Dermis microvascular lymphatic vessel endothelial cell (primary cell): ENCODE measurements around the gene NTS. TPM values are rescaled to one million over a fixed set of nuclear protein-coding genes. Genes with fewer than 3 reads are reported as not detected.

ENCODE experiments used
- DNase-seq, 2 donors: peaks; one replicate each; pipeline versions ENCODE4 v3.0.0 to v3.0.0-alpha.2; 2010; ENCODE audit warnings: low read depth in 2 of 2
- total RNA-seq: library from RNA; depleted of rRNA; stranded (reverse); fragments of >200 nt; gene quantifications from 2 replicates; pipeline ENCODE4 v1.2.1, GENCODE V29; 2014

The NTS gene
- total RNA-seq: 0.26 and 0.89 TPM in 2 replicates

GRCh38 chr12:85874031-85874461 lies at the start of gene NTS:
NTS (plus strand) TSS chr12:85874295; CDS start chr12:85874404, 109 bp downstream.
- DNase-seq: no peak

GRCh38 chr12:85825746-85826145 lies 48.3 kb upstream of the NTS start:
- DNase-seq: no peak

- DNase-seq: no peak
These were observed 45.5 kb upstream of the NTS start for GRCh38 chr12:85828576-85828975.

GRCh38 chr12:85829391-85829790 lies 44.7 kb upstream of the NTS start:
- no peak for DNase-seq

GRCh38 chr12:85831327-85831990 lies 42.6 kb upstream of the NTS start:
- DNase-seq: peak in 1 of 2 donors; percentile 30

- DNase-seq: no peak
These were observed 40.5 kb upstream of the NTS start for GRCh38 chr12:85833579-85833978.

- DNase-seq: peak; percentile 35 to 65
These were observed 39.7 kb upstream of the NTS start for GRCh38 chr12:85834378-85834777.

GRCh38 chr12:85835426-85836196 lies 38.5 kb upstream of the NTS start:
- DNase-seq: peak in 1 of 2 donors; percentile 42

GRCh38 chr12:85836197-85837090 lies 37.7 kb upstream of the NTS start, which contains the start of gene RASSF9:
RASSF9 (minus strand) TSS chr12:85836409; CDS start chr12:85836201, 208 bp downstream.
- DNase-seq: peak; percentile 47 to 50

GRCh38 chr12:85843606-85844310 lies 30.3 kb upstream of the NTS start:
- DNase-seq: no peak

- no peak for DNase-seq
These were observed 24.8 kb upstream of the NTS start for GRCh38 chr12:85849344-85849743.

GRCh38 chr12:85855305-85855704 lies 18.8 kb upstream of the NTS start:
- no peak for DNase-seq

- no peak for DNase-seq
These were observed 17.1 kb upstream of the NTS start for GRCh38 chr12:85856966-85857365.

- peak in 1 of 2 donors; percentile 9 for DNase-seq
These were observed 8.2 kb upstream of the NTS start for GRCh38 chr12:85865890-85866289.

- DNase-seq: peak; percentile 69 to 70
These were observed 6.9 kb upstream of the NTS start for GRCh38 chr12:85866986-85867776.

GRCh38 chr12:85872497-85873091 lies 1.5 kb upstream of the NTS start:
- peak; percentile 61 to 67 for DNase-seq

GRCh38 chr12:85877459-85877858 lies 3.4 kb downstream of the NTS start:
- no peak for DNase-seq

- no peak for DNase-seq
These were observed 9.7 kb downstream of the NTS start for GRCh38 chr12:85883763-85884162.

GRCh38 chr12:85894653-85895052 lies 20.6 kb downstream of the NTS start:
- no peak for DNase-seq
